Upper lobe of left lung (tissue), 6 donors: ENCODE results near the gene CYP21A2. TPM values are rescaled to one million over a fixed set of nuclear protein-coding genes. Genes with fewer than 3 reads are reported as not detected.
A peak's percentile ranks its signal among the peaks of the same experiment; 100 is the strongest.
"Not testable (repeated sequence)": the region's sequence is repeated elsewhere in the genome, so short reads cannot be mapped to it uniquely, and the experiment has no call there.

Source experiments
- ATAC-seq, 2 donors: fragments of 200-7000 bp; cut with Tn5 transposase; one replicate each; pipeline ENCODE4 v1.9.1; 2022; ENCODE audit warnings: mild to moderate bottlenecking in 2 of 2, moderate library complexity in 2 of 2; ENCODE audit not compliant: low FRiP score in 2 of 2
- DNase-seq, 2 donors: peaks; one replicate each; pipeline ENCODE4 v3.0.0-alpha.2; 2019 to 2020
- H3K27ac ChIP-seq, 4 donors: fragments of 200-600 bp; sonication (generic); one replicate each; pipeline ENCODE4 v1.5.1; 2016 to 2019
- H3K27me3 ChIP-seq, 4 donors: fragments of 200-600 bp; sonication (generic); one replicate each; pipeline ENCODE4 v1.5.1; 2017 to 2019
- H3K36me3 ChIP-seq, 4 donors: fragments of 200-600 bp; sonication (generic); one replicate each; pipeline ENCODE4 v1.5.1; 2016 to 2019
- H3K4me1 ChIP-seq, 4 donors: fragments of 200-600 bp; sonication (generic); one replicate each; pipeline ENCODE4 v1.5.1; 2018 to 2019
- H3K4me3 ChIP-seq, 4 donors: fragments of 200-600 bp; sonication (generic); one replicate each; pipeline ENCODE4 v1.5.1; 2017 to 2019; ENCODE audit warnings: mild to moderate bottlenecking in 2 of 4, moderate library complexity in 1 of 4
- H3K9me3 ChIP-seq, 4 donors: fragments of 200-600 bp; sonication (generic); one replicate each; pipeline ENCODE4 v1.5.1; 2018 to 2019
- WGBS, 2 donors: methylation state at CpG; one replicate each; pipeline ENCODE4 v1.1.5; 2017 to 2018; 5-methylcytosine and 5-hydroxymethylcytosine counted together
- total RNA-seq, 6 donors: library from RNA; depleted of rRNA in 4 of 6; stranded (reverse); fragments of >200 nt in 4 of 6; gene quantifications; one replicate each; pipeline versions ENCODE4 v1.1.0 to v1.2.1, GENCODE V29; 2016 to 2021
- donor health status: DM: no; HTN: no; CAD: no; lungs with moderate emphysema.
- donor health status: DM: no; HTN: yes; CAD: no; lungs with severe emphysema.

The CYP21A2 gene
- 1 to 10 TPM in 5 of 6 donors, under 1 TPM in 1; 0.30 to 2.3 (median 1.2) TPM for total RNA-seq

DNA sequence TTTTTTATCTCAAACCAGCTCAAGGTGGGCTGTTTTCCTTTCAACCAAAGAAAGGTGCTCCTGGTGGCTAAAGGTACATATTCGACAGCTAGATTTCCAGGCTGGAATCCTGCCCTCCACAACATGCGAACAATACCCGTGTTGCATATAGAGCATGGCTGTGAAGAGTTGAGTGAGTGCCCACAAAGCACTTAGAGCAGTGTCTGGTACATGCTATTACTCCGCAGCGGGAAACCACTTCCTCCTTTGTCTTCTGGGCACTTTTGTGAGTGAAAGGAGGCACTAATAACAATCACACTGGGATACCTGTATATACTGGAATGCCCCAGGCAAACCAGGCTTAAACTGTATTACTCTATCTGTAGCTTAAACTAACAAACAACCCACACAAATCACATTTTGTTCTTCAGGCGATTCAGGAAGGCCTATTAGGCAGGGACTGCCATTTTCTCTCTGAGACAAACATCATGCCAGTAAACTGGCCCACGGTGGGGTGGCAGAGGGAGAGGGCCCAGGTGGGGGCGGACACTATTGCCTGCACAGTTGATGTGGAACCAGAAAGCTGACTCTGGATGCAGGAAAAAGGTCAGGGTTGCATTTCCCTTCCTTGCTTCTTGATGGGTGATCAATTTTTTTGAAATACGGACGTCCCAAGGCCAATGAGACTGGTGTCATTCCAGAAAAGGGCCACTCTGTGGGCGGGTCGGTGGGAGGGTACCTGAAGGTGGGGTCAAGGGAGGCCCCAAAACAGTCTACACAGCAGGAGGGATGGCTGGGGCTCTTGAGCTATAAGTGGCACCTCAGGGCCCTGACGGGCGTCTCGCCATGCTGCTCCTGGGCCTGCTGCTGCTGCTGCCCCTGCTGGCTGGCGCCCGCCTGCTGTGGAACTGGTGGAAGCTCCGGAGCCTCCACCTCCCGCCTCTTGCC, at the start of gene CYP21A2:
TSS of gene CYP21A2 (plus strand) at position 818 of the 927 bp plus-strand sequence. CDS start at position 826, 8 bp downstream.
- H3K27ac ChIP-seq, H3K36me3 ChIP-seq, ATAC-seq, H3K27me3 ChIP-seq, H3K9me3 ChIP-seq, H3K4me1 ChIP-seq, H3K4me3 ChIP-seq: not testable (repeated sequence)
- 37 to 88% methylated on average over 3 to 14 of the region's 19 CpGs for WGBS, 2 donors
- peak in 1 of 2 donors; percentile 42 for DNase-seq

DNA sequence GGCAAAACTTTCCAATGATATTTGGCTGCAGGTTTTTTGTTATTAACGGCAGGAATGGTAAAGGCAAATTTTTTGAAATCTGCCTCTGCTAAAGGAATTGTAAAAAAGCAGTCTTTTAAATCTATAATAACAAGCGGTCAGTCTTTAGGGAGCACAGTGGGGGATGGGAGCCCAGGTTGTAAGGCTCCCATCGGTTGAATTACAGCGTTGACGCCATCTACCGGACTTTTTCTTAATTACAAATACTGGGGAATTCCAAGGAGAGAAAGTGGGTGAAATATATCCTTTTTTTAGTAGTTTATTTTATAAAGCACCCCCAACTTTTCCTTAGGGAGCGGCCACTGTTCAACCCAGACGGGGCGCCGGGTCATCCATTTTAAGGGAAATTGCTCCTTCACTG, 48.9 kb upstream of the CYP21A2 start:
- no CpG with 5 or more reads among the region's 10 CpGs for WGBS, 2 donors
- H3K4me1 ChIP-seq, ATAC-seq: not testable (repeated sequence)

DNA sequence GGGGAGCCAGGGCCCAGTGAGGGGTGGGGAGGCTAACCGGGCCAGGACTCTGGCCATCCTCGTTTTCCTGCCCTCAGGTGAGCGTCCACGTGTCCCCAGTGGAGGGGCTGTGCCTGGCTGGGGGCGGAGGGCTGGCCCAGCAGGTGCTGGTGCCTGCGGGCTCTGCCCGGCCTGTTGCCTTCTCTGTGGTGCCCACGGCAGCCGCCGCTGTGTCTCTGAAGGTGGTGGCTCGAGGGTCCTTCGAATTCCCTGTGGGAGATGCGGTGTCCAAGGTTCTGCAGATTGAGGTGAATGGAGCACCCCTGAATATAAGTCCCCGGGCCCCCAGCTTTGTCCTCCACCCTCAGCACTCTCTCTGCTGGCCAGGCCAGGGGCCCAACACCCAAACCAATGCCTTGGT, 43.8 kb upstream of the CYP21A2 start:
- WGBS, 2 donors = no CpG with 5 or more reads among the region's 14 CpGs
- H3K4me1 ChIP-seq, H3K27ac ChIP-seq, H3K9me3 ChIP-seq, H3K27me3 ChIP-seq, H3K36me3 ChIP-seq, H3K4me3 ChIP-seq: not testable (repeated sequence)
- peak in 1 of 2 donors; percentile 73 for DNase-seq
- peak in 1 of 2 donors; percentile 7 for ATAC-seq

More for the DNA sequence above, 48.9 kb upstream of the CYP21A2 start:
- H3K27me3 ChIP-seq, H3K36me3 ChIP-seq, DNase-seq, H3K4me3 ChIP-seq, H3K9me3 ChIP-seq, H3K27ac ChIP-seq: not testable (repeated sequence)

DNA sequence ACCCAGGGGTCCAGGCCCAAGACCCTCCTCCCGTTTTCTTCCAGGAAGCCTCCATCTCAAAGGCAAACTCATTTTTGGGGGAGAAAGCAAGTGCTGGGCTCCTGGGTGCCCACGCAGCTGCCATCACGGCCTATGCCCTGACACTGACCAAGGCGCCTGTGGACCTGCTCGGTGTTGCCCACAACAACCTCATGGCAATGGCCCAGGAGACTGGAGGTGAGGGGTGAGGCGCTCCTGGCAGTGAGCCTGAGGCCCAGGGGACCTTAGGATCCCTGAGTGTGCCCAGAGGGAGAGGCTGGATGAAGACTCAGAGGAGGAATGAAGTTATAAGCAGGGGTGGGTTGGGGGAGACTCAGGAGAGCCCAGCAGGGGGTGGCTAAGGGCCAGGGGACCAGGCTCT, 41.8 kb upstream of the CYP21A2 start:
- H3K4me1 ChIP-seq, H3K27ac ChIP-seq, H3K27me3 ChIP-seq, H3K4me3 ChIP-seq, H3K9me3 ChIP-seq, ATAC-seq, H3K36me3 ChIP-seq: not testable (repeated sequence)
- DNase-seq = peak in 1 of 2 donors; percentile 44
- WGBS, 2 donors = 80 to 100% methylated on average over 1 to 3 of the region's 6 CpGs

DNA sequence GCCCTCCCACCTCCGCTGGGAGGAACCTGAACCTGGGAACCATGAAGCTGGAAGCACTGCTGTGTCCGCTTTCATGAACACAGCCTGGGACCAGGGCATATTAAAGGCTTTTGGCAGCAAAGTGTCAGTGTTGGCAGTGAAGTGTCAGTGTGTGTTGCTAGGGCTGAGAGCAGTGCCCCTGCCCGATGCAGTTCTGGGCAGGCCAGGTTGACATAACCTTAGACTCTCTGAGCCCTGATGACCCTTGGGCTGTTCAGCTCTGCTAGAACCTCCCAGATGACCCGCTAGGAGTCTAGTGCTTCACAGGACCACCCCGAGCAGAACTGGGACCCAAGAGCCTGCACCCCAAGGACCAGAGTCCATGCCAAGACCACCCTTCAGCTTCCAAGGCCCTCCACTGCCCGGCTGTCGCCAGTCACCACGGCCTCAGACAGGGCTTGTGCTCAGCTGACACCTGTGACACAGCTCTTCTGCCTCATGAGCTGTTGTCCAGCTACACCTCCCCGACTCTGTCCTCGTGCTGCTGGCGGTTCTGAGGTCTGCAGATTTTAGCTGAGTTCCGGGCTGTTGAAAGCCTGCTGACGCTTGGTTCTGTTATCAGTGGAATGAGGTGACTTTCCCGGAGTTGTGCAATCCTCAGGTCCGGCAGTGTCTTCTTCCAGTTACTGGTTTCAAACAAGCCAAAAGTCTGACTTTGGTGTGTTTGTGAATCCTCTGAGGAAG, 35.5 kb upstream of the CYP21A2 start:
- peak in 1 of 2 donors; percentile 61 for ATAC-seq
- not testable (repeated sequence) for DNase-seq, H3K9me3 ChIP-seq, H3K27me3 ChIP-seq, H3K4me3 ChIP-seq, H3K36me3 ChIP-seq, H3K27ac ChIP-seq, H3K4me1 ChIP-seq
- no CpG with 5 or more reads among the region's 15 CpGs for WGBS, 2 donors

DNA sequence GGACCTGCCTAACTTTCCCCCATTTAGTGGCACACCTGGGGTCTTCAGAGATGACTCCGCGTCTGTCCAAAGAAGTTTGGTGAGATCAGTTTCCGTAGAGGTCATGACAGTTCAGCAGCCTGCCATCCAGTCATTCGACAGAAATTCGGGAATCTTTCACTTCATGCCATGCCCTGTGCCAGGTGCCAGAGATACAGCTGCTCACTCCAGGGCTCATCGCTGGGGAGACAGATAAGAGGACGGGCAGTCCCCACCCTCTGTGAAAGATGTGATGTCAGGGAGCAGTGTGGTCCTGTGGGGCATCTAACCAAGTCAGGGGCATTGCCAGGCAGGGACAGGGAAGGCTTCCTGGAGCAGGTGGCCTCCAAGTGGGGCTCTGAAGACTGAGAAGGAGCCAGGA, 34.9 kb upstream of the CYP21A2 start:
- WGBS, 2 donors = no CpG with 5 or more reads among the region's 7 CpGs

DNA sequence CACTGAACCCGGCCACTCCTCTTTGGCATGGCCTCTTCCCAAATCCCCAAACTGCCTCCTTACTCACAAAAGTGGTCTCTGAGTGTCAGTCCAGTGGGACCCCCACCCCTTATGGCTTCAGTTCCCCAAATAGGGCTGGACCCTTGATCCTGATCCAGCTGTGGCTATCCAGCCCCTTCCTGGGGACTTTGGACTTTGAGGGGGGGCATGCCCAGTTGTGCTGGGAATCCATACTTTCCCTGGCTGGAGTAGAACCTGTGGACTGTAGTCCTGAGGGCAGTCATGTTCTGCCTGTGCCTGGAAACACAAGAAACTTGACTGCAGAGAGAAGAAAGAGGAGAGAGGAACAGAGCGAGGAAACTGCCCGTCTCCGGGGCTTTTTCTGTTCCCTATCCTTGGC, 33.8 kb upstream of the CYP21A2 start:
- ATAC-seq, H3K4me1 ChIP-seq, H3K4me3 ChIP-seq, H3K27me3 ChIP-seq, H3K9me3 ChIP-seq, H3K36me3 ChIP-seq, DNase-seq, H3K27ac ChIP-seq: not testable (repeated sequence)
- WGBS, 2 donors = 69 to 74% methylated on average over 3 to 4 of the region's 4 CpGs

More for the DNA sequence above, 34.9 kb upstream of the CYP21A2 start:
- not testable (repeated sequence) for H3K4me1 ChIP-seq, DNase-seq, H3K4me3 ChIP-seq, H3K27me3 ChIP-seq, H3K9me3 ChIP-seq, H3K36me3 ChIP-seq, ATAC-seq, H3K27ac ChIP-seq

DNA sequence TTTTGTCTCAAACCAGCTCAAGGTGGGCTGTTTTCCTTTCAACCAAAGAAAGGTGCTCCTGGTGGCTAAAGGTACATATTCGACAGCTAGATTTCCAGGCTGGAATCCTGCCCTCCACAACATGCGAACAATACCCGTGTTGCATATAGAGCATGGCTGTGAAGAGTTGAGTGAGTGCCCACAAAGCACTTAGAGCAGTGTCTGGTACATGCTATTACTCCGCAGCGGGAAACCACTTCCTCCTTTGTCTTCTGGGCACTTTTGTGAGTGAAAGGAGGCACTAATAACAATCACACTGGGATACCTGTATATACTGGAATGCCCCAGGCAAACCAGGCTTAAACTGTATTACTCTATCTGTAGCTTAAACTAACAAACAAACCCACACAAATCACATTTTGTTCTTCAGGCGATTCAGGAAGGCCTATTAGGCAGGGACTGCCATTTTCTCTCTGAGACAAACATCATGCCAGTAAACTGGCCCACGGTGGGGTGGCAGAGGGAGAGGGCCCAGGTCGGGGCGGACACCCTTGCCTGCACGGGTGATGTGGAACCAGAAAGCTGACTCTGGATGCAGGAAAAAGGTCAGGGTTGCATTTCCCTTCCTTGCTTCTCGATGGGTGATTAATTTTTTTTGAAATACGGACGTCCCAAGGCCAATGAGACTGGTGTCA, 33.2 kb upstream of the CYP21A2 start:
- 58 to 60% methylated on average over 7 to 11 of the region's 13 CpGs for WGBS, 2 donors
- H3K27me3 ChIP-seq, ATAC-seq, H3K36me3 ChIP-seq, H3K27ac ChIP-seq, H3K4me1 ChIP-seq, H3K9me3 ChIP-seq, H3K4me3 ChIP-seq: not testable (repeated sequence)
- peak in 1 of 2 donors; percentile 66 for DNase-seq

DNA sequence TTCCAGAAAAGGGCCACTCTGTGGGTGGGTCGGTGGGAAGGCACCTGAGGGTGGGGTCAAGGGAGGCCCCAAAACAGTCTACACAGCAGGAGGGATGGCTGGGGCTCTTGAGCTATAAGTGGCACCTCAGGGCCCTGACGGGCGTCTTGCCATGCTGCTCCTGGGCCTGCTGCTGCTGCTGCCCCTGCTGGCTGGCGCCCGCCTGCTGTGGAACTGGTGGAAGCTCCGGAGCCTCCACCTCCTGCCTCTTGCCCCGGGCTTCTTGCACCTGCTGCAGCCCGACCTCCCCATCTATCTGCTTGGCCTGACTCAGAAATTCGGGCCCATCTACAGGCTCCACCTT, 32.7 kb upstream of the CYP21A2 start:
- H3K36me3 ChIP-seq, H3K4me3 ChIP-seq, ATAC-seq, H3K9me3 ChIP-seq, H3K27ac ChIP-seq, H3K27me3 ChIP-seq, H3K4me1 ChIP-seq: not testable (repeated sequence)
- 74 to 100% methylated on average over 1 to 9 of the region's 9 CpGs for WGBS, 2 donors
- DNase-seq = peak in 1 of 2 donors; percentile 64

DNA sequence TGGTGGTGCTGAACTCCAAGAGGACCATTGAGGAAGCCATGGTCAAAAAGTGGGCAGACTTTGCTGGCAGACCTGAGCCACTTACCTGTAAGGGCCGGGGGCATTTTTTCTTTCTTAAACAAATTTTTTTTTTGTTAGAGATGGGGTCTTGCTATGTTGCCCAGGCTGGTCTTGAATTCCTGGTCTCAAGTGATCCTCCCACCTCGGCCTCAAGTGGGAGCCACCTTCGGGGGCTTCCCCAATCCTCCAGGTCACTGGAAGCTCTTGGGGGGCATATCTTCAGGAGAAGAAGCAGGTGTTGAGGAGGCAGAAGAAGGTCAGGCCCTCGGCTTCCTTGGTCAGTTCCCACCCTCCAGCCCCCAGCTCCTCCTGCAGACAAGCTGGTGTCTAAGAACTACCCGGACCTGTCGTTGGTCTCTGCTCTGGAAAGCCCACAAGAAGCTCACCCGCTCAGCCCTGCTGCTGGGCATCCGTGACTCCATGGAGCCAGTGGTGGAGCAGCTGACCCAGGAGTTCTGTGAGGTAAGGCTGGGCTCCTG, 32.2 kb upstream of the CYP21A2 start:
- H3K4me1 ChIP-seq, H3K4me3 ChIP-seq, H3K27me3 ChIP-seq, H3K36me3 ChIP-seq, H3K27ac ChIP-seq, H3K9me3 ChIP-seq, ATAC-seq, DNase-seq: not testable (repeated sequence)
- 86 to 87% methylated on average over 7 to 8 of the region's 8 CpGs for WGBS, 2 donors

DNA sequence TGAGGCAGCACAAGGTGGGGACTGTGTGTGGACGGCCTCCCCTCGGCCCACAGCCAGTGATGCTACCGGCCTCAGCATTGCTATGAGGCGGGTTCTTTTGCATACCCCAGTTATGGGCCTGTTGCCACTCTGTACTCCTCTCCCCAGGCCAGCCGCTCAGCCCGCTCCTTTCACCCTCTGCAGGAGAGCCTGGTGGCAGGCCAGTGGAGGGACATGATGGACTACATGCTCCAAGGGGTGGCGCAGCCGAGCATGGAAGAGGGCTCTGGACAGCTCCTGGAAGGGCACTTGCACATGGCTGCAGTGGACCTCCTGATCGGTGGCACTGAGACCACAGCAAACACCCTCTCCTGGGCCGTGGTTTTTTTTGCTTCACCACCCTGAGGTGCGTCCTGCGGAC, 31.1 kb upstream of the CYP21A2 start:
- H3K36me3 ChIP-seq, H3K4me3 ChIP-seq, H3K9me3 ChIP-seq, ATAC-seq, H3K27ac ChIP-seq, H3K27me3 ChIP-seq, H3K4me1 ChIP-seq: not testable (repeated sequence)
- DNase-seq = peak in 1 of 2 donors; percentile 36
- 83% methylated on average over 12 of the region's 12 CpGs; no CpG with 5 or more reads in 1 of the 2 donors for WGBS, 2 donors

DNA sequence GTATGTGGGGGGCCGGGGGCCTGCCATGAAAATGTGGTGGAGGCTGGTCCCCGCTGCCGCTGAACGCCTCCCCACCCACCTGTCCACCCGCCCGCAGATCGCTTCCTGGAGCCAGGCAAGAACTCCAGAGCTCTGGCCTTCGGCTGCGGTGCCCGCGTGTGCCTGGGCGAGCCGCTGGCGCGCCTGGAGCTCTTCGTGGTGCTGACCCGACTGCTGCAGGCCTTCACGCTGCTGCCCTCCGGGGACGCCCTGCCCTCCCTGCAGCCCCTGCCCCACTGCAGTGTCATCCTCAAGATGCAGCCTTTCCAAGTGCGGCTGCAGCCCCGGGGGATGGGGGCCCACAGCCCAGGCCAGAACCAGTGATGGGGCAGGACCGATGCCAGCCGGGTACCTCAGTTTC, 30.2 kb upstream of the CYP21A2 start:
- not testable (repeated sequence) for H3K4me1 ChIP-seq, H3K27me3 ChIP-seq, ATAC-seq, H3K9me3 ChIP-seq, H3K27ac ChIP-seq, H3K36me3 ChIP-seq, H3K4me3 ChIP-seq
- peak in 1 of 2 donors; percentile 50 for DNase-seq
- no CpG with 5 or more reads among the region's 24 CpGs for WGBS, 2 donors
